Superior temporal gyrus (tissue), 1 donor: ENCODE data around the gene FLNA.
A peak's percentile ranks its signal among the peaks of the same experiment; 100 is the strongest.

ENCODE experiments used
- DNase-seq: peaks from one replicate; pipeline ENCODE4 v3.0.0-alpha.2; 2016; ENCODE audit errors: extremely low spot score

FLNA gene

GRCh38 chrX:154334496-154334895, 39.9 kb downstream of the FLNA start:
- no peak for DNase-seq

- no peak for DNase-seq
These were observed 40.6 kb downstream of the FLNA start for GRCh38 chrX:154333837-154334271.

- no peak for DNase-seq
These were observed 41.3 kb downstream of the FLNA start for GRCh38 chrX:154333116-154333515.

- DNase-seq: no peak
These were observed 41.9 kb downstream of the FLNA start for GRCh38 chrX:154332561-154332960.

GRCh38 chrX:154329294-154329693, 45.1 kb downstream of the FLNA start:
- DNase-seq: no peak

GRCh38 chrX:154328646-154329045, 45.8 kb downstream of the FLNA start:
- DNase-seq: no peak

- DNase-seq: no peak
These were observed 47.2 kb downstream of the FLNA start for GRCh38 chrX:154327038-154327820.

- no peak for DNase-seq
These were observed 48.9 kb downstream of the FLNA start for GRCh38 chrX:154325541-154325940.

- no peak for DNase-seq
These were observed 50.9 kb downstream of the FLNA start for GRCh38 chrX:154323537-154323936.

- no peak for DNase-seq
These were observed 51.5 kb downstream of the FLNA start for GRCh38 chrX:154322890-154323289.

- DNase-seq: no peak
These were observed 52.8 kb downstream of the FLNA start for GRCh38 chrX:154321594-154321993.

GRCh38 chrX:154321152-154321551, 53.3 kb downstream of the FLNA start:
- DNase-seq: no peak

- no peak for DNase-seq
These were observed 54.0 kb downstream of the FLNA start for GRCh38 chrX:154320406-154320805.

GRCh38 chrX:154317391-154317995, 56.9 kb downstream of the FLNA start:
- DNase-seq: no peak

GRCh38 chrX:154315416-154315815, 59.0 kb downstream of the FLNA start:
- DNase-seq: no peak

GRCh38 chrX:154313147-154313546, 61.3 kb downstream of the FLNA start:
- DNase-seq: no peak

GRCh38 chrX:154312116-154312515, 62.3 kb downstream of the FLNA start:
- DNase-seq: no peak

- DNase-seq: no peak
These were observed 63.6 kb downstream of the FLNA start for GRCh38 chrX:154310616-154311536.

GRCh38 chrX:154309041-154309775, 65.2 kb downstream of the FLNA start:
- DNase-seq: no peak

GRCh38 chrX:154308108-154308946, 66.1 kb downstream of the FLNA start:
- DNase-seq: peak; percentile 60

GRCh38 chrX:154307202-154307601, 67.2 kb downstream of the FLNA start:
- DNase-seq: peak; percentile 26
